BLaER1 (cell line): Measurements from ENCODE around the gene APLF.

ENCODE experiments used
- H3K27ac ChIP-seq: shearing (Covaris generic); formaldehyde crosslinking; 2 replicates; pipeline ENCODE4 v1.8.1; 2022
- H3K27me3 ChIP-seq: shearing (Covaris generic); formaldehyde crosslinking; 2 replicates; pipeline ENCODE4 v1.8.1; 2022
- H3K36me3 ChIP-seq: shearing (Covaris generic); formaldehyde crosslinking; 2 replicates; pipeline ENCODE4 v1.8.1; 2022
- H3K4me1 ChIP-seq: shearing (Covaris generic); formaldehyde crosslinking; 2 replicates; pipeline ENCODE4 v1.8.1; 2022
- H3K4me2 ChIP-seq: shearing (Covaris generic); formaldehyde crosslinking; 2 replicates; pipeline ENCODE4 v1.8.1; 2022
- H3K4me3 ChIP-seq: shearing (Covaris generic); formaldehyde crosslinking; 2 replicates; pipeline ENCODE4 v1.8.1; 2022
- H3K9ac ChIP-seq: shearing (Covaris generic); formaldehyde crosslinking; 2 replicates; pipeline ENCODE4 v1.8.1; 2022
- H3K9me3 ChIP-seq: shearing (Covaris generic); formaldehyde crosslinking; 2 replicates; pipeline ENCODE4 v1.8.1; 2022
- H4K20me1 ChIP-seq: shearing (Covaris generic); formaldehyde crosslinking; 2 replicates; pipeline ENCODE4 v1.8.1; 2022
- Cebpa-rat ChIP-seq: shearing (Covaris generic); IDR thresholded peaks from 2 replicates; pipeline ENCODE4 v1.8.1; 2022

The APLF gene

DNA sequence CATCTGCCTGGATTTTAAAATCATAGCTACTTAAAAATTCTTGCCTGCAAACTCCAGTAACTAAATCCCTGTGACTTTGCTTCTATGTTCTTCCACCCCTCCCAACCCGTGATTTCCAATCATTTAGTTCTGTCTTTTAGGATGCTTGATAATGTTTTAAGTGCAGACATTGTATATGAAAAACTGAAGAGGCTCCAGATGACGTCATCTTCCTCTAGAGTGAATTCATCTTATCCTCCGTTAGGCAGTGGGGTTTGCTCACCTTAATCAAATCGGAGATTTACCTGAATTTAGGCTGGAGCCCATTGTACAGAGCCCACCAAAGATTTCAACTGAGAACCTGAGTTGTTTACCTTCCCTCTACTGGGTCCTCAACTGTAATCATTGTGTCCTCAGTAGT, 11.2 kb upstream of the APLF start:
- Histone ChIP-seq H3K4me2 (no peak overlapping the region), H3K27ac (no peak overlapping the region), H3K9me3 (no peaks in the 10 kb centered on the region), H3K4me3 (no peak overlapping the region), H3K9ac (no peak overlapping the region), H3K36me3 (no peaks in the 10 kb centered on the region), H4K20me1 (no peaks in the 10 kb centered on the region), H3K4me1 (no peaks in the 10 kb centered on the region), H3K27me3 (no peaks in the 10 kb centered on the region)
- no peak for TF ChIP-seq Cebpa-rat

DNA sequence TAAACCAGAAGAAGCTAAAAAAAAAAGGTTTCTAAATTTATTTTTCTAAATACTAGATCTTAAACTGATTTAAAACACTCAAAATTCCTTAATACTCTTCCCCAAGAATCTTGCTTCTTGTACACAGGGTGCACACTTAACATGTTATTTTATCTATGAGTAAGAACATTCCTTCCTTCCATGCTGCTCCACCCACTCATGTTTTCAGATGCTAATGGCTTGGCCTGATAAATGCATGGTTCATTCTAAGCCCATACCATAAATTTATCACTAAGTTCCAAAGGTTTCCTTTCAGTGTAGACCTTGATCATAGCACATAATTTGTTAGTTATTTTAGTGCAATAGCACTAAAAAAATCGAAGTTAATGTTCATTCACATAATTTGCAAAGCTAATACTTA, 8.4 kb upstream of the APLF start:
- Histone ChIP-seq H3K9ac (no peak overlapping the region), H3K9me3 (no peaks in the 10 kb centered on the region), H3K36me3 (no peaks in the 10 kb centered on the region)

DNA sequence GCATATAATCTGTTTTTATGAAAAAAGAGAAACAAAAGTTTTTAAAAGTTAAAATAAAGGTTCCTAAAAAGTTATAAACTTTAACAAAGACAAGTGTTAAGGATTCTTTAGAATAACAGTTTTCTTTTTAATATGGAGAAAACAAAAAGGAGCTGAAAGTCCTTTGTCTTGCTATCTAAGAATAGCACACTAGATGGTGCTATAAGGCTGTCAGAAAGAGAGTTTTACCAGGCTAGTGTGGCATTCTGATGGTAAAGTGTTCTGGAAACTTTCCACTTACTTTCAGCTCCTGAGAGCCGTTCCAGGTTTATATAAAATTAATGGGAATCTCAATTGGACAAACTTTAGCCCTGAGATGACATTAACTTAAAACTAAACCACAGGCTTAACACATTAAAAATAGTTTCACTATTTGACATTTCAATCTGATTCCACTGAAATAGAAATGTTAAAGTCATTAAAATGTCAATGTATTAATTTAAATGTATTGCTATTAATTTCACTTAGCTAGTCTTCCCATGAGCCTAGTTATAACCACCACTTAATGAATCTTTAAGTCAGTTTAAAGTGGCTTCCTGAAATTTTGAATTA, 4.0 kb upstream of the APLF start:
- no peak for TF ChIP-seq Cebpa-rat
- H3K27me3 ChIP-seq, result no peaks in the 10 kb centered on the region
- H3K36me3 ChIP-seq, result no peaks in the 10 kb centered on the region
- H3K9ac ChIP-seq, result no peak overlapping the region
- H3K4me3 ChIP-seq, result no peak overlapping the region
- peaks cover 17% of the 10 kb centered on the region for H3K4me1 ChIP-seq
- H4K20me1 ChIP-seq, result no peaks in the 10 kb centered on the region
- H3K27ac ChIP-seq, result no peak overlapping the region
- no peak overlapping the region for H3K4me2 ChIP-seq
- H3K9me3 ChIP-seq, result no peaks in the 10 kb centered on the region

More for the DNA sequence above, 8.4 kb upstream of the APLF start:
- Histone ChIP-seq H3K4me2 (no peak overlapping the region), H3K4me3 (no peak overlapping the region), H3K27me3 (no peaks in the 10 kb centered on the region), H3K27ac (no peak overlapping the region), H4K20me1 (no peaks in the 10 kb centered on the region), H3K4me1 (no peaks in the 10 kb centered on the region)
- no peak for TF ChIP-seq Cebpa-rat

DNA sequence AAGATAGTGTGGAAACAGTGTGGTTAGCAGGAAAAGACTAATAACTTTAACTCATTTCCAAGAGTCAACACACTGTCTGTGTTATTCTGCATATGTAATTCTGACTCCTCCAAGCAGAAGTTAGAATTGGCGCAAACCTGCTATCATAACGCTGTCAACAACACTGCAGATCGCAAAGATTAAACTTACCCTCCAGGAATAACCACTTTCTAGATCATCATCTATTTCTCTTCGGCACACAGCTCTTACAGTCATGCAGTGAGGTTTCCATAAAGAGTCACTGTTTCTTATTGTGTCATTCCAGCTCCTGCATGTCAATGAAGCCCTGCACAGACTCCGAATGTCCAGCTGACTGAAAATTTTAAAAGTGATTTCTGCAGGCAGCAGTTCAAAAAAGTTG, 2.7 kb upstream of the APLF start:
- Histone ChIP-seq H3K4me1 (peaks cover 22% of the 10 kb centered on the region), H3K9ac (no peak overlapping the region), H3K36me3 (no peaks in the 10 kb centered on the region), H3K4me2 (no peak overlapping the region), H3K27me3 (no peaks in the 10 kb centered on the region), H3K27ac (no peak overlapping the region), H3K4me3 (no peak overlapping the region), H4K20me1 (no peaks in the 10 kb centered on the region), H3K9me3 (no peaks in the 10 kb centered on the region)
- TF ChIP-seq Cebpa-rat, result no peak

DNA sequence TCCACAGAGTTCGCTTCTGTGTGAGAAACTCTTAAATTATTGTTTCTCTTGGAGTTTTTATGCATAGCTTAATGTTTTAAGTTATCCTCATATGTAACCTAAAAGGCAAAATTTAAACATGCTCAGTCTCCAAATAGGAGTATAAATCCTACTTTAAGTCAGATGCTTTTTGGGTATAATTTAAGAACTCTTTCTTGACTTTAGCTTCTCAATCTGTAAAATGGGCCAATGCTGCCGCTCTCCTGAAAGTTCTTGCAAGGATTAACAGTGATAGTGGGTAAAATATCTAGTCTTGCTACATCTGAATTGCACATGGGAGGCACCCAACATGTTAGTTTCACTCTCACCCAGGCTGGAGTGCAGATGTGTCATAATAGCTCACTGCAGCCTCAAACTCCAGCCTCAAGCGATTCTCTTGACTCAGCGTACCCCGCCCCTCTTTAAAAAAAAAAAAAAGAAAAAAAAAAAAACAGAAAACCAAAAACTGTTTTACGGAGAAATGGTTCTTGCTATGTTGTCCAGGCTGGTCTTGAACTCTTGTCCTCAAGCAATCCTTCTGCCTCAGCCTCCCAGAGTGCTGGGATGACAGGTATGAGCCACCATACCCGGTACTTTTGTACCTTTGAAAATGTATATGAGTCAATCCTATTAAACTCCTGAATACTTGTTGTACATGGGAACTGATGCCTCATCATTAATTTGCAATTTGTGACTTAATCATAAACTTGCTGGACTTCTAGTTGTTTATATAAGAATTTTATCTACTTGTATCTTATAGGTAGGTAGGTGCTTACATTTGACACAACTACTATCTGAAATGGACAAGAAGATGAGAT, 2.1 kb upstream of the APLF start:
- Histone ChIP-seq H4K20me1 (no peaks in the 10 kb centered on the region), H3K9me3 (no peaks in the 10 kb centered on the region), H3K27ac (no peak overlapping the region), H3K4me1 (peaks cover 22% of the 10 kb centered on the region), H3K36me3 (no peaks in the 10 kb centered on the region), H3K27me3 (no peaks in the 10 kb centered on the region), H3K4me3 (no peak overlapping the region), H3K4me2 (peak overlapping the region; percentile 91; the same call in 1 of the 2 replicates), H3K9ac (no peak overlapping the region)
- no peak for TF ChIP-seq Cebpa-rat

DNA sequence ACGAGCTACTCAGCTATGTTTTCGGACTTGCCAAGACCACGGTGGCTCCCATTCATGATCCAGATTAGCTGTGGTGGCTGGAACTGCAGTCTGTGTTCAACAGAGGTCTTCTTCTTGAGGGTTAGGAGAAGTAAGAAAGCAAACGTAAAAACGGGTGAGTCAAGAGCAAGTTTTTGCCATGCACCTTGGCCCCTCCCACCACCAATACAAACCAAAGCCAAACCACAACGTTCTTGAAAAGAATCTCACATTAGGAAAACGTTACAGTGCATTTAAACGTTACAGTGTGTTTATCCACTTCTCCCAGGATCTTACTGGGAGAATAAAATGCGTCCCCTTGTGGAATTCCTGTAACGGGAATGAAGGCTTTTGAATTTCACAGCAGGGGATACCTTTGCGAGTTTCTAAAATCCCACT, 1.0 kb upstream of the APLF start:
- no peak for TF ChIP-seq Cebpa-rat

DNA sequence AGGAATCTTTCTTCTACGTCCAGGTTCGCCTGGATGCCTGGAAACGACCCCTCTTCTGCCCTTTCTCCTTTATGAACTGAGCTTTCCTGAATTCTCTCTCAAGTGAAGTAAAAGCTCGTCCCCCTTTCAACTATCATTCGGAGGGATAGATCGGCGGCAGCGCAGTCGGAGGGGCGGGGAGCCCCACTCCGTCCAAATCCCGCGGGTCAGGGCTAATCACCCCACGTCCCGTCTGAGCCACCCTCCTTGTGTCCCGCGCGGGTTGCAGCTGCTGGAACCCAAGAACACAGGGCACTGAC, 658 bp upstream of the APLF start:
- Histone ChIP-seq H3K9ac (peak overlapping the region; percentile 82), H3K9me3 (no peaks in the 10 kb centered on the region), H3K27ac (peak overlapping the region; percentile 54), H4K20me1 (no peaks in the 10 kb centered on the region), H3K4me1 (peaks cover 22% of the 10 kb centered on the region), H3K36me3 (no peaks in the 10 kb centered on the region), H3K27me3 (no peaks in the 10 kb centered on the region), H3K4me2 (peak overlapping the region; percentile 91), H3K4me3 (peak overlapping the region; percentile 78)
- no peak for TF ChIP-seq Cebpa-rat

More for the DNA sequence above, 1.0 kb upstream of the APLF start:
- peak overlapping the region; percentile 54; the same call in 1 of the 2 replicates for H3K27ac ChIP-seq
- H3K9me3 ChIP-seq, result no peaks in the 10 kb centered on the region
- peaks cover 22% of the 10 kb centered on the region for H3K4me1 ChIP-seq
- peak overlapping the region; percentile 82 for H3K9ac ChIP-seq
- H4K20me1 ChIP-seq, result no peaks in the 10 kb centered on the region
- H3K4me2 ChIP-seq, result peak overlapping the region; percentile 91
- no peaks in the 10 kb centered on the region for H3K27me3 ChIP-seq
- H3K36me3 ChIP-seq, result no peaks in the 10 kb centered on the region
- H3K4me3 ChIP-seq, result peak overlapping the region; percentile 78

GRCh38 chr2:68468801-68469200, 1.4 kb downstream of the APLF start:
- Histone ChIP-seq H4K20me1 (no peaks in the 10 kb centered on the region), H3K36me3 (no peaks in the 10 kb centered on the region), H3K4me3 (no peak overlapping the region), H3K27me3 (no peaks in the 10 kb centered on the region), H3K9ac (no peak overlapping the region), H3K4me1 (peaks cover 22% of the 10 kb centered on the region), H3K27ac (no peak overlapping the region), H3K9me3 (no peaks in the 10 kb centered on the region), H3K4me2 (peak overlapping the region; percentile 88)
- no peak for TF ChIP-seq Cebpa-rat

DNA sequence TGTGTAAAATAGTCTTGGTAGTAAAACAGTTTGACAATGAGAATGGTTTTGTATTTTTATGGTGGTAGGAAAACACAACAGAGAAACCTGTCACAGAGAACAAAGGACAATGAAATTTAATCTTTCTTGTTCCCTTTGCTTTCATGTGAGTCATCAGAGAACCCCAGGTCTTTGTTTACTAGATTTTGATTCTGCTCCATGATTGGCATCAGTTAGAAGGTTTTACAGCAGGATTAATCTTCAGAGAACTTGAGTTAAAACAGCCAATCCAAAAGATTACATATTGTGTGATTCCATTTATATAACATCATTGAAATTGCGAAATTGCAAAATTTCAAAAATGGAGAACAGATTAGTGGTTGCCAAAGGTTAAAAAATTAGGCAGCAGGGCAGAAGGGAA, 2.5 kb downstream of the APLF start:
- peaks cover 22% of the 10 kb centered on the region for H3K4me1 ChIP-seq
- no peak overlapping the region for H3K4me2 ChIP-seq
- H3K27me3 ChIP-seq, result no peaks in the 10 kb centered on the region
- no peaks in the 10 kb centered on the region for H4K20me1 ChIP-seq
- H3K9ac ChIP-seq, result no peak overlapping the region
- H3K9me3 ChIP-seq, result no peaks in the 10 kb centered on the region
- no peak overlapping the region for H3K27ac ChIP-seq
- TF ChIP-seq Cebpa-rat, result no peak; the same call in 1 of the 2 replicates
- H3K4me3 ChIP-seq, result no peak overlapping the region
- H3K36me3 ChIP-seq, result no peaks in the 10 kb centered on the region

GRCh38 chr2:68471385-68471784, 4.0 kb downstream of the APLF start:
- no peaks in the 10 kb centered on the region for H4K20me1 ChIP-seq
- no peak overlapping the region for H3K4me2 ChIP-seq
- no peaks in the 10 kb centered on the region for H3K36me3 ChIP-seq
- peaks cover 13% of the 10 kb centered on the region for H3K4me1 ChIP-seq
- H3K27me3 ChIP-seq, result no peaks in the 10 kb centered on the region
- no peak overlapping the region for H3K4me3 ChIP-seq
- TF ChIP-seq Cebpa-rat, result no peak
- H3K9ac ChIP-seq, result no peak overlapping the region
- H3K27ac ChIP-seq, result no peak overlapping the region
- no peaks in the 10 kb centered on the region for H3K9me3 ChIP-seq
